Left ventricle myocardium inferior (tissue), 1 donor: ENCODE data around the gene PSMC3. TPM values are rescaled to one million over a fixed set of nuclear protein-coding genes. Genes with fewer than 3 reads are reported as not detected.

Source experiments
- DNase-seq: peaks from one replicate; pipeline ENCODE4 v3.0.0-alpha.2; 2020
- H3K27ac ChIP-seq: fragments of 200-600 bp; replicated peaks from 2 replicates; pipeline ENCODE4 v1.8.0; 2021
- H3K27me3 ChIP-seq: fragments of 200-600 bp; 2 replicates; pipeline ENCODE4 v1.8.0; 2021; ENCODE audit warnings: low read depth
- H3K36me3 ChIP-seq: fragments of 200-600 bp; 2 replicates; pipeline ENCODE4 v1.8.0; 2021
- H3K4me1 ChIP-seq: fragments of 200-600 bp; 2 replicates; pipeline ENCODE4 v1.8.0; 2021
- H3K4me3 ChIP-seq: fragments of 200-600 bp; 2 replicates; pipeline ENCODE4 v1.8.0; 2021; ENCODE audit warnings: mild to moderate bottlenecking, moderate library complexity
- H3K9me3 ChIP-seq: fragments of 200-600 bp; replicated peaks from 2 replicates; pipeline ENCODE4 v1.8.0; 2021
- CTCF ChIP-seq: fragments of 200-600 bp; IDR thresholded peaks from 2 replicates; pipeline ENCODE4 v1.8.0; 2021; ENCODE audit warnings: antibody characterized with exemption, mild to moderate bottlenecking, borderline replicate concordance
- intact Hi-C: fragments of 100-400 bp; cut with micrococcal nuclease; formaldehyde crosslinking; loops from one replicate; pipeline ENCODE4 v1.11.0; 2022
- long read RNA-seq: library from polyadenylated mRNA; unstranded; transcript quantifications from one replicate; pipeline ENCODE4 v2.0.0, GENCODE V29; 2021
- total RNA-seq: library from RNA; stranded (reverse); fragmentation: NEBNext Ultra II Directional; extraction: Animal tissue kit (Norgen Biotek cat#: 25700); gene quantifications from one replicate; pipeline ENCODE4 v1.2.1, GENCODE V29; 2021
- donor health status: DM: no; HTN: yes; CAD: no; lungs with severe emphysema.

The PSMC3 gene
- 146 TPM for total RNA-seq
- long read RNA-seq, transcript PSMC3-212 (12 exons, 1,373 nt) = major isoform, 228 of 257 reads
- long read RNA-seq, partial matches to known transcripts = 19 of 257 reads
- long read RNA-seq, other reads (novel, unspliced or antisense) = 10 of 257 reads

DNA sequence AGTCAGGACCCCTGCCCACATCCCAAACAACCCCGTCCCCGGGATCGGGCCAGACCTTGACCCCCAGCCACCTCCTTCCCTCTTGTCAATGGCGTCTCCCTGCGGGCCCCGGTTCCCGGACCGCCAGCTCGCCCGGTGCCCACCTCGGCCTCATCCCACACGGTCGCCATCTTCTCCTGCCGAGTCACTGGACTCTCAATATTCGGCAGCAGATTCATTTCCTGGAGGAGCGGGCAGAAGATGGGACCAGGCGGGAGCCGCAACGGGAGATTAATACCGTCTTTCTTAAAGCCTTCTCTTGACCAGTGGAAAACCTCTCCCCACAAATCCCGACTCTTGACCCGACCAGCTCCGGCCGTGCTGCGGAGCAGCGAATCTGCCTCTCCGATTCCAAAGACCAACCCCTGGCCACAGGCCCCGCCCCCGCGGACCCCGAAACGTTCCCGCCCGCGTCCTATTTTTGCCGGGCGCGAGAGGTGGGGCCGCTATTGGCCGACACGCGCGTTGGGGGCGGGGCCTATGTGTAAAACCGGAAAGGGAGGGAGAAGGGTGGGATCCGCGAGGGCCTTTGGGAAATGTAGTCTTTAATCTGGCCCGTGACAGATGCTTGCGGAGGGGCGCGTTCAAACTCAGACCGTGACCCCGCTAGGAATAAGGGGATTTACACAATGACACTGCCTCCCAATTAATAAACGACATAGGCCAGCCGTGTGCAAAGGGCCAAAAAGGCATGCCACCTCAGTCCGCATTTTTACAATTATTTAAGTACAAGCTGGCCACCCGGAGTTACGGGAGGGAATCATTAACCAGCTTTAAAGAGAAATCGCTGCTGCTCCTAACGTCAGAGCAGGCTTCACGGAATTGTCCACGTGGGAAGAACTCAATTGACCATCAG is at the start of gene PSMC3:
TSS of gene PSMC3 (minus strand) at position 378 of the 895 bp plus-strand sequence. CDS start at position 218, 160 bp downstream.
- Histone ChIP-seq H3K9me3 (no peaks in the 10 kb centered on the region), H3K4me1 (peaks cover 34% of the 10 kb centered on the region), H3K4me3 (peak within 1 kb of the TSS; percentile 85), H3K36me3 (peaks cover 39% of the 10 kb centered on the region), H3K27me3 (no peaks in the 10 kb centered on the region), H3K27ac (peak within 1 kb of the TSS; percentile 91)
- intact Hi-C loops = no loop called here
- DNase-seq = peak; percentile 99
- TF ChIP-seq CTCF = no peak

DNA sequence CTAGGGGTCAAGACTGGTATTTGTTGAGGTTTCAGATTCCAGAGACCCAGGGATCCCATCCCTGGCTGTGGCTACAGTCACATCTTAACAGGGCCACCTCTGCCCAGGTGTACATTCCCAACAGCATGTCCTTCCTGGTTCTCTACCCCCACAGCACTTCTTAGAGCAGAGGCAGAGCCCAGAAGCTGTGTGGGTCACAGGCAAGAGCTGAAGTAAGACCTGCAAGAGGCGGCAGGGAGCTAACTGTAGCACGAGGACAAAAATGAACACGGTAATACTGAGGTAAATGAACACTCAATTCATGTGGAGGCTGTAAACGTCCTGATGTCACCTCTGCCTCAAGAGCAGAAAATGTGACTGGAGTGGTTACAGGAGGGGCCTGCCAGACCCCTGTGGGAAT is 44.4 kb upstream of the PSMC3 start:
- no peak for TF ChIP-seq CTCF
- no peak overlapping the region for H3K27ac ChIP-seq
- H3K4me1 ChIP-seq = peaks cover 38% of the 10 kb centered on the region
- H3K9me3 ChIP-seq = no peaks in the 10 kb centered on the region
- no peak for DNase-seq
- intact Hi-C loops = no loop called here
- peaks cover 66% of the 10 kb centered on the region for H3K36me3 ChIP-seq
- no peaks in the 10 kb centered on the region for H3K27me3 ChIP-seq
- no peak overlapping the region for H3K4me3 ChIP-seq

DNA sequence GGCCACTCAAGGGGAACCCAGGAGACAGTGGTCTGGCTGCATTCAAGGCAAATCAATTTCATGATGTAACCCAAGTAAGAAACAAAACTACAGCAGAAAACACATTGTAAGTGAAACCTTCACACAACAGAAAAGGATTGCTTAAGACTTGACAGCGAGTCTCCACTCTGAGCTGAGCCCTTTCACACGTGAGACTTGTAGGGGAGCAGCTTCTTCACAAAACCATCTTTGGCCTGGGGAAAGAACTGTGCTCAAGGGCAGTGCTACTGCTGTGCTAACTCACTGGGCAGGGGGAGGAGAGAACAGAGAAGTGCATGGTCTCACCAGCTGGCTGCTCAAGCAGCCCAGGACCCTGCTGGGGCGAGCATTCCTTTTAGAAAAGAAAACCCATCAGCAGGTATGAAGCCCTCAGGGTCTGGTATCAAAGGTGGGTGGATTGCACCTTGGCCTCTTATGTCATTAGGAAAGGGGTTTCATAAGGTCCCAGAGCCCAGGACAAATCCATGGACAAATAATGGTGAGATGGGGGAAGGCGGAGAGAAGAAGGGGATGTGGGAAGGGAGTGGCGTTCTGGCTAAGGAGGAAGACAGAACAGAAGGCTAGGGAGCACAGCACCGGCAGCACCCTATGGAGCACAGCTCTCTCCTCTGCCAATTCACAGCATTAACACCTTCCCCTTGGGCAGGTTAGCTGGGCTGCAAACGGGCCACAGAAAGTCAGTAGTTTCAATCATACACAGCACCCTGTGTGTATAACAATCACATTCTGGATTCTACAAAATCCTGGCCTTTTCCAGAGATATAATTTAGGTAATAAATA is 43.3 kb upstream of the PSMC3 start:
- Histone ChIP-seq H3K27me3 (no peaks in the 10 kb centered on the region), H3K36me3 (peaks cover 55% of the 10 kb centered on the region), H3K4me3 (no peak overlapping the region), H3K9me3 (no peaks in the 10 kb centered on the region), H3K4me1 (peaks cover 49% of the 10 kb centered on the region), H3K27ac (peak overlapping the region; percentile 28)
- no peak for TF ChIP-seq CTCF
- DNase-seq = no peak
- intact Hi-C loops = loop anchor here (10.0 kb wide), 1 partner anchor 145 kb away; no protein-coding TSS in a partner anchor

DNA sequence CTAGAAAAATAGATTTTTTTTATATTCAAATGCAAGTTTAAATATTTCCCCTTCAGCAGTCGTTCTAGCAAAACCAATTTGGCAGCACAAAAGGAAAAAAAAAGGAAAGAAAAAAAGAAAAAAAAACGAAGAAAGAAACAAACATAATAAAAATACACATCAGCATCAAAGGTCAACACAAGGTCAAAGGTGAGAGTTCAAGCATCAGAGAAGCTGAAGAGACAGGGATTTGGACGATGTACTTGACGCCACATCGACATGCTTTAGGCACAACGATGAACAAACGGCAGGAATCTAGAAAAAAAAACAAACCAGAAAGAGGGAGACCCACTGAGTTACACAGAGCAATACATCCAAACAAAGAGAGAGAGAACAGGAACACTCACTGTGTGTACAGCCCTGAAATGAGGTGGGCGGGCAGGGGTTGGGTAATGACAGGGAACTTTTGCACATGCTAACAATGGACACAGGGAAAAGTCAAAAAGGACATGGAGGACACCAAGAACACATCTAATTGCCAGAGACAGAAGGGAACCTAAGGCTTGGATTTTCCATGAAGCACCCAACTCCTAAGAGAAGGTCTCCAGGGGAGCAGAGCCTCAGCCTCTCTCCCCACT is 42.5 kb upstream of the PSMC3 start:
- Histone ChIP-seq H3K4me1 (peaks cover 53% of the 10 kb centered on the region), H3K36me3 (peaks cover 46% of the 10 kb centered on the region), H3K9me3 (no peaks in the 10 kb centered on the region), H3K4me3 (no peak overlapping the region), H3K27me3 (no peaks in the 10 kb centered on the region), H3K27ac (peak overlapping the region; percentile 76)
- TF ChIP-seq CTCF = no peak
- DNase-seq = no peak
- intact Hi-C loops = loop anchor here (10.0 kb wide), 1 partner anchor 146 kb away; no protein-coding TSS in a partner anchor

GRCh38 chr11:47467357-47467756 is 41.1 kb upstream of the PSMC3 start:
- H3K4me1 ChIP-seq = peaks cover 53% of the 10 kb centered on the region
- no peak for TF ChIP-seq CTCF
- H3K9me3 ChIP-seq = no peaks in the 10 kb centered on the region
- no peak overlapping the region for H3K4me3 ChIP-seq
- peak overlapping the region; percentile 76 for H3K27ac ChIP-seq
- peaks cover 33% of the 10 kb centered on the region for H3K36me3 ChIP-seq
- no peaks in the 10 kb centered on the region for H3K27me3 ChIP-seq
- DNase-seq = no peak
- intact Hi-C loops = loop anchor here (10.0 kb wide), 1 partner anchor 147 kb away; no protein-coding TSS in a partner anchor
